ENCODE results near the gene SPARC.

- TF ChIP-seq SUZ12 (IDR thresholded peaks at IDR 0.05; ENCODE audit: extremely low read depth, insufficient read depth, insufficient read length), result no peak
- no peak for TF ChIP-seq ZNF274 (IDR thresholded peaks at IDR 0.05; ENCODE audit: low read depth, low read length)
- TF ChIP-seq YY1 (IDR thresholded peaks at IDR 0.05; ENCODE audit: insufficient read depth, insufficient read length), result no peak
Observed at GRCh38 chr5:151637676-151638075, 49.0 kb downstream of the SPARC start.
